HEK293 (cell line): ENCODE results near the gene CCDC71L.

Source experiments
- CTCF ChIA-PET: fragments of 350-600 bp; formaldehyde crosslinking; extraction: SDS; loops from one replicate; lab custom pipeline; 2021; ENCODE audit warnings: antibody characterized with exemption; lab: Yijun Ruan, JAX
- POLR2A ChIA-PET: fragments of 300-600 bp; formaldehyde crosslinking; extraction: SDS; loops from one replicate; lab custom pipeline; 2020; ENCODE audit warnings: antibody characterized with exemption, inconsistent platforms; lab: Yijun Ruan, JAX
- H3K27ac ChIP-seq: fragments of 200-500 bp; sonication (Bioruptor generic); 2 replicates; pipeline ENCODE4 v1.5.1; 2014; ENCODE audit warnings: low read depth, low read length, control low read depth, inconsistent platforms; ENCODE audit errors: extremely low read depth
- H3K36me3 ChIP-seq, 2 experiments: fragments of 200-500 bp in 1 of 2; sonication (Bioruptor generic) in 1 of 2; 1 replicate in 1 of 2; 2 replicates in 1 of 2; pipeline ENCODE4 v1.5.1; 2014 to 2017; ENCODE audit warnings: inconsistent platforms in 2 of 2, low read length in 2 of 2; ENCODE audit not compliant: control insufficient read depth in 2 of 2, insufficient read depth in 1 of 2
- H3K4me1 ChIP-seq: fragments of 200-500 bp; sonication (Bioruptor generic); 2 replicates; pipeline ENCODE4 v1.5.1; 2014; ENCODE audit warnings: mild to moderate bottlenecking, low read length, inconsistent platforms; ENCODE audit not compliant: control insufficient read depth, insufficient read depth
- H3K4me3 ChIP-seq: 2 replicates; pipeline ENCODE4 v1.5.1; 2011; ENCODE audit warnings: low read depth, mild to moderate bottlenecking, control low read depth, low read length, moderate library complexity
- H3K9me3 ChIP-seq: fragments of 200-500 bp; sonication (Bioruptor generic); 2 replicates; pipeline ENCODE4 v1.5.1; 2014; ENCODE audit warnings: low read depth, low read length, inconsistent platforms; ENCODE audit not compliant: control insufficient read depth, insufficient read depth
- BCL11A ChIP-seq: fragments of 450-650 bp; formaldehyde crosslinking; IDR thresholded peaks from 2 replicates; pipeline ENCODE4 v1.5.1; 2016; ENCODE audit warnings: low read depth, missing biosample characterization, missing genetic modification characterization
- KLF1 ChIP-seq: fragments of 450-650 bp; formaldehyde crosslinking; IDR thresholded peaks from 2 replicates; pipeline ENCODE4 v1.5.1; 2016; ENCODE audit warnings: missing biosample characterization, missing genetic modification characterization
- MYNN ChIP-seq: fragments of 450-650 bp; formaldehyde crosslinking; IDR thresholded peaks from 2 replicates; pipeline ENCODE4 v1.5.1; 2016; ENCODE audit warnings: missing biosample characterization, missing genetic modification characterization, borderline replicate concordance
- SP2 ChIP-seq: fragments of 450-650 bp; formaldehyde crosslinking; IDR thresholded peaks from 2 replicates; pipeline ENCODE4 v1.5.1; 2016; ENCODE audit warnings: missing biosample characterization, missing genetic modification characterization
- YY2 ChIP-seq: fragments of 450-650 bp; formaldehyde crosslinking; IDR thresholded peaks from 2 replicates; pipeline ENCODE4 v1.5.1; 2016; ENCODE audit warnings: missing biosample characterization, missing genetic modification characterization
- ZBTB21 ChIP-seq: fragments of 450-650 bp; formaldehyde crosslinking; IDR thresholded peaks from 2 replicates; pipeline ENCODE4 v1.5.1; 2017; ENCODE audit warnings: missing biosample characterization, missing genetic modification characterization
- ZBTB8A ChIP-seq: fragments of 450-650 bp; formaldehyde crosslinking; IDR thresholded peaks from 2 replicates; pipeline ENCODE4 v1.5.1; 2016; ENCODE audit warnings: missing biosample characterization, missing genetic modification characterization
- ZFP41 ChIP-seq: fragments of 450-650 bp; formaldehyde crosslinking; IDR thresholded peaks from 2 replicates; pipeline ENCODE4 v1.5.1; 2016; ENCODE audit warnings: missing biosample characterization, missing genetic modification characterization, borderline replicate concordance
- ZNF138 ChIP-seq: fragments of 450-650 bp; formaldehyde crosslinking; IDR thresholded peaks from 2 replicates; pipeline ENCODE4 v1.5.1; 2016; ENCODE audit warnings: missing biosample characterization, missing genetic modification characterization, borderline replicate concordance
- ZNF169 ChIP-seq: fragments of 450-650 bp; formaldehyde crosslinking; IDR thresholded peaks from 2 replicates; pipeline ENCODE4 v1.5.1; 2016; ENCODE audit warnings: missing biosample characterization, missing genetic modification characterization
- ZNF174 ChIP-seq: fragments of 450-650 bp; formaldehyde crosslinking; IDR thresholded peaks from 2 replicates; pipeline ENCODE4 v1.5.0; 2017; ENCODE audit warnings: missing biosample characterization, mild to moderate bottlenecking, missing genetic modification characterization
- ZNF175 ChIP-seq: fragments of 450-650 bp; formaldehyde crosslinking; IDR thresholded peaks from 2 replicates; pipeline ENCODE4 v1.5.1; 2016; ENCODE audit warnings: missing biosample characterization, missing genetic modification characterization
- ZNF223 ChIP-seq: fragments of 450-650 bp; formaldehyde crosslinking; IDR thresholded peaks from 2 replicates; pipeline ENCODE4 v1.5.1; 2016; ENCODE audit warnings: missing biosample characterization, missing genetic modification characterization
- ZNF292 ChIP-seq: fragments of 450-650 bp; formaldehyde crosslinking; IDR thresholded peaks from 2 replicates; pipeline ENCODE4 v1.5.1; 2016; ENCODE audit warnings: low read depth, missing biosample characterization, missing genetic modification characterization, borderline replicate concordance
- ZNF302 ChIP-seq: fragments of 450-650 bp; formaldehyde crosslinking; IDR thresholded peaks from 2 replicates; pipeline ENCODE4 v1.5.1; 2016; ENCODE audit warnings: missing biosample characterization, missing genetic modification characterization, low read depth
- ZNF311 ChIP-seq: fragments of 450-650 bp; formaldehyde crosslinking; IDR thresholded peaks from 2 replicates; pipeline ENCODE4 v1.5.1; 2017; ENCODE audit warnings: missing biosample characterization, missing genetic modification characterization, borderline replicate concordance
- ZNF544 ChIP-seq: fragments of 450-650 bp; formaldehyde crosslinking; IDR thresholded peaks from 2 replicates; pipeline ENCODE4 v1.5.0; 2017; ENCODE audit warnings: missing biosample characterization, missing genetic modification characterization
- ZNF560 ChIP-seq: fragments of 450-650 bp; formaldehyde crosslinking; IDR thresholded peaks from 2 replicates; pipeline ENCODE4 v1.5.1; 2017; ENCODE audit warnings: missing biosample characterization, missing genetic modification characterization, borderline replicate concordance
- ZNF670 ChIP-seq: fragments of 450-650 bp; formaldehyde crosslinking; IDR thresholded peaks from 2 replicates; pipeline ENCODE4 v1.5.1; 2016; ENCODE audit warnings: missing biosample characterization, missing genetic modification characterization, low read depth
- ZNF707 ChIP-seq: fragments of 450-650 bp; formaldehyde crosslinking; IDR thresholded peaks from 2 replicates; pipeline ENCODE4 v1.5.1; 2016; ENCODE audit warnings: missing biosample characterization, missing genetic modification characterization
- ZNF768 ChIP-seq: fragments of 450-650 bp; formaldehyde crosslinking; IDR thresholded peaks from 2 replicates; pipeline ENCODE4 v1.5.1; 2018; ENCODE audit warnings: missing biosample characterization, mild to moderate bottlenecking, missing genetic modification characterization
- TF ChIP-seq, protein P1 (sequence below): fragments of 450-650 bp; IDR thresholded peaks from 2 replicates; pipeline ENCODE4 v1.5.1; 2018; ENCODE audit warnings: missing biosample characterization, mild to moderate bottlenecking, missing genetic modification characterization
- TF ChIP-seq, protein P2 (sequence below): fragments of 450-650 bp; formaldehyde crosslinking; IDR thresholded peaks from 2 replicates; pipeline ENCODE4 v1.5.1; 2017; ENCODE audit warnings: missing biosample characterization, missing genetic modification characterization
- TF ChIP-seq, protein P3 (sequence below): fragments of 450-650 bp; formaldehyde crosslinking; IDR thresholded peaks from 2 replicates; pipeline ENCODE4 v1.5.1; 2016; ENCODE audit warnings: missing biosample characterization, missing genetic modification characterization
- TF ChIP-seq, protein P4 (sequence below): fragments of 450-650 bp; formaldehyde crosslinking; IDR thresholded peaks from 2 replicates; pipeline ENCODE4 v1.5.1; 2017; ENCODE audit warnings: missing biosample characterization, missing genetic modification characterization
- TF ChIP-seq, protein P5 (sequence below): fragments of 450-650 bp; formaldehyde crosslinking; IDR thresholded peaks from 2 replicates; pipeline ENCODE4 v1.5.1; 2016; ENCODE audit warnings: missing biosample characterization, missing genetic modification characterization

The CCDC71L gene

DNA sequence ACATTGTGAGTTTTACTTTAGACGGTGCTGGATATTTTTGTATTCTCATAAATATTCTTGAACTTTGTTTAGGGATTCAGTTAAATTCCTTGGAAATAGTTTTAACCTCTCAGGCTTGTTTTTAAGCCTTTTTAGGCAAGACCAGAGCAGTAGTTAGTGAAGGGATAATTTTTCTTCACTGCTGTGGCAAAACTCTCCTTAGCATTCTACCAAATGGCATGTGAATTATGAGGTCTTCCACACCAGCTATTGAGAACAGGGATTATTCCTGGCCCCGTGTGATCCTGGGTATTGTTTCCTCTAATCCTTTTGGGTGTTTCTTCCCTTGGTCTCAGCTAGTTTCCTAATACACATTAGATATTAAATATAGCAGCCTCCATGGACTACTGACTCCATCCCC, 46.2 kb downstream of the CCDC71L start:
- CTCF ChIA-PET: no interaction called here
- POLR2A ChIA-PET: no interaction called here
- Histone ChIP-seq H3K36me3 (no peaks in the 10 kb centered on the region), H3K4me1 (no peaks in the 10 kb centered on the region), H3K9me3 (no peaks in the 10 kb centered on the region), H3K4me3 (no peak overlapping the region), H3K27ac (no peak overlapping the region)
- no peak for TF ChIP-seq ZNF174 (tag by site-specific recombination)
- TF ChIP-seq ZNF311 (tag by site-specific recombination): no peak
- TF ChIP-seq, protein P1, sequence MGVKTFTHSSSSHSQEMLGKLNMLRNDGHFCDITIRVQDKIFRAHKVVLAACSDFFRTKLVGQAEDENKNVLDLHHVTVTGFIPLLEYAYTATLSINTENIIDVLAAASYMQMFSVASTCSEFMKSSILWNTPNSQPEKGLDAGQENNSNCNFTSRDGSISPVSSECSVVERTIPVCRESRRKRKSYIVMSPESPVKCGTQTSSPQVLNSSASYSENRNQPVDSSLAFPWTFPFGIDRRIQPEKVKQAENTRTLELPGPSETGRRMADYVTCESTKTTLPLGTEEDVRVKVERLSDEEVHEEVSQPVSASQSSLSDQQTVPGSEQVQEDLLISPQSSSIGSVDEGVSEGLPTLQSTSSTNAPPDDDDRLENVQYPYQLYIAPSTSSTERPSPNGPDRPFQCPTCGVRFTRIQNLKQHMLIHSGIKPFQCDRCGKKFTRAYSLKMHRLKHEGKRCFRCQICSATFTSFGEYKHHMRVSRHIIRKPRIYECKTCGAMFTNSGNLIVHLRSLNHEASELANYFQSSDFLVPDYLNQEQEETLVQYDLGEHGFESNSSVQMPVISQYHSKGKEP (tag by site-specific recombination): no peak
- TF ChIP-seq MYNN (tag by site-specific recombination): no peak
- no peak for TF ChIP-seq ZNF670
- TF ChIP-seq, protein P2, sequence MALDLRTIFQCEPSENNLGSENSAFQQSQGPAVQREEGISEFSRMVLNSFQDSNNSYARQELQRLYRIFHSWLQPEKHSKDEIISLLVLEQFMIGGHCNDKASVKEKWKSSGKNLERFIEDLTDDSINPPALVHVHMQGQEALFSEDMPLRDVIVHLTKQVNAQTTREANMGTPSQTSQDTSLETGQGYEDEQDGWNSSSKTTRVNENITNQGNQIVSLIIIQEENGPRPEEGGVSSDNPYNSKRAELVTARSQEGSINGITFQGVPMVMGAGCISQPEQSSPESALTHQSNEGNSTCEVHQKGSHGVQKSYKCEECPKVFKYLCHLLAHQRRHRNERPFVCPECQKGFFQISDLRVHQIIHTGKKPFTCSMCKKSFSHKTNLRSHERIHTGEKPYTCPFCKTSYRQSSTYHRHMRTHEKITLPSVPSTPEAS (tag by site-specific recombination): no peak
- no peak for TF ChIP-seq ZNF302
- TF ChIP-seq YY2 (tag by site-specific recombination): no peak
- no peak for TF ChIP-seq KLF1 (tag by site-specific recombination)
- TF ChIP-seq ZNF138: no peak
- TF ChIP-seq, protein P3, sequence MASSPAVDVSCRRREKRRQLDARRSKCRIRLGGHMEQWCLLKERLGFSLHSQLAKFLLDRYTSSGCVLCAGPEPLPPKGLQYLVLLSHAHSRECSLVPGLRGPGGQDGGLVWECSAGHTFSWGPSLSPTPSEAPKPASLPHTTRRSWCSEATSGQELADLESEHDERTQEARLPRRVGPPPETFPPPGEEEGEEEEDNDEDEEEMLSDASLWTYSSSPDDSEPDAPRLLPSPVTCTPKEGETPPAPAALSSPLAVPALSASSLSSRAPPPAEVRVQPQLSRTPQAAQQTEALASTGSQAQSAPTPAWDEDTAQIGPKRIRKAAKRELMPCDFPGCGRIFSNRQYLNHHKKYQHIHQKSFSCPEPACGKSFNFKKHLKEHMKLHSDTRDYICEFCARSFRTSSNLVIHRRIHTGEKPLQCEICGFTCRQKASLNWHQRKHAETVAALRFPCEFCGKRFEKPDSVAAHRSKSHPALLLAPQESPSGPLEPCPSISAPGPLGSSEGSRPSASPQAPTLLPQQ: no peak
- no peak for TF ChIP-seq ZBTB8A
- TF ChIP-seq, protein P4, sequence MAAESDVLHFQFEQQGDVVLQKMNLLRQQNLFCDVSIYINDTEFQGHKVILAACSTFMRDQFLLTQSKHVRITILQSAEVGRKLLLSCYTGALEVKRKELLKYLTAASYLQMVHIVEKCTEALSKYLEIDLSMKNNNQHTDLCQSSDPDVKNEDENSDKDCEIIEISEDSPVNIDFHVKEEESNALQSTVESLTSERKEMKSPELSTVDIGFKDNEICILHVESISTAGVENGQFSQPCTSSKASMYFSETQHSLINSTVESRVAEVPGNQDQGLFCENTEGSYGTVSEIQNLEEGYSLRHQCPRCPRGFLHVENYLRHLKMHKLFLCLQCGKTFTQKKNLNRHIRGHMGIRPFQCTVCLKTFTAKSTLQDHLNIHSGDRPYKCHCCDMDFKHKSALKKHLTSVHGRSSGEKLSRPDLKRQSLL (tag by site-specific recombination): no peak
- no peak for TF ChIP-seq ZNF223
- no peak for TF ChIP-seq ZNF292
- no peak for TF ChIP-seq ZNF560 (tag by site-specific recombination)

DNA sequence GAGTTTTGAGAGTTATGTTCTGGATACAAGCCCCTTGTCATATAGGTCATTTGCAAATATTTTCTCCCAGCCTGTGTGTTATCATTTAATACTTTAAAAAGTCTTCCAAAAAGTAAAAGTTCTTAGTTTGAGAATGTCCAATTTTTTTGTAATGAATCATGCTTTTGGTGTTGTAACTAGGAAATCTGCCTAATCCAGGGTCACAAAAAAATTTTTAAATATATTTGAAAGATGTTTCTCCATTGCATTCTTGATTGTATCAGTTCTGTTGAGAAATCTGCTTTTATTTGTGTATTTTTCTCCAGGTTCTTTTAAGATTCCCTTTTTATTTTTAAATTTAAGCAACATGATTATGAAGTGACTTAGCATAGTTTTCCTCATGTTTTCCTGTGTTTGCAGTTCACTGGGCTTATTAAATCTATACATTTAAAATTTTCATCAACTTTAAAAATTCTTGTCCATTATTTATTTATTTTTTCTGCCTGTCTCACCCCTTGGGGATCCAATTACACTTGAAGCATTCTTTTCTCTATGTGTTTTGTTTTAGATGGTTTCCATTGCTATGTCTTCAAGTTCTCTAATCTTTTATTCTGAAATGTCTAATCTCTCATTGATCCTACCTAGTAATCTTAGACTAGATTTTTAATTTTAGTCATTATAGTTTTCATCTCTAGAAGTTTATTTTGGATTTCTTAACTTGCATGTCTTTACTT, 47.0 kb downstream of the CCDC71L start:
- POLR2A ChIA-PET: no interaction called here
- Histone ChIP-seq H3K27ac (no peak overlapping the region), H3K4me3 (no peak overlapping the region), H3K36me3 (no peaks in the 10 kb centered on the region), H3K4me1 (no peaks in the 10 kb centered on the region), H3K9me3 (no peaks in the 10 kb centered on the region)
- CTCF ChIA-PET: no interaction called here
- TF ChIP-seq, protein P1 (tag by site-specific recombination): no peak
- TF ChIP-seq ZNF544 (tag by site-specific recombination) (no peak), ZNF670 (no peak), SP2 (tag by site-specific recombination) (no peak), ZNF768 (tag by site-specific recombination) (no peak), BCL11A (no peak), ZNF707 (no peak), ZNF169 (no peak), ZFP41 (tag by site-specific recombination) (no peak), ZNF175 (no peak), ZBTB21 (no peak)
- TF ChIP-seq, protein P5, sequence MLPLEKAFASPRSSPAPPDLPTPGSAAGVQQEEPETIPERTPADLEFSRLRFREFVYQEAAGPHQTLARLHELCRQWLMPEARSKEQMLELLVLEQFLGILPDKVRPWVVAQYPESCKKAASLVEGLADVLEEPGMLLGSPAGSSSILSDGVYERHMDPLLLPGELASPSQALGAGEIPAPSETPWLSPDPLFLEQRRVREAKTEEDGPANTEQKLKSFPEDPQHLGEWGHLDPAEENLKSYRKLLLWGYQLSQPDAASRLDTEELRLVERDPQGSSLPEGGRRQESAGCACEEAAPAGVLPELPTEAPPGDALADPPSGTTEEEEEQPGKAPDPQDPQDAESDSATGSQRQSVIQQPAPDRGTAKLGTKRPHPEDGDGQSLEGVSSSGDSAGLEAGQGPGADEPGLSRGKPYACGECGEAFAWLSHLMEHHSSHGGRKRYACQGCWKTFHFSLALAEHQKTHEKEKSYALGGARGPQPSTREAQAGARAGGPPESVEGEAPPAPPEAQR: no peak
